Measurements from ENCODE around the gene ZNF526. TPM values are rescaled to one million over a fixed set of nuclear protein-coding genes. Genes with fewer than 3 reads are reported as not detected.

The ZNF526 gene
- polyA plus RNA-seq, 3 donors = 0.96 to 3.4 (median 1.3) TPM

GRCh38 chr19:42274065-42274682 is 54.1 kb downstream of the ZNF526 start:
- Histone ChIP-seq H3K9ac (ENCODE audit: insufficient read depth, low read length, poor library complexity, severe bottlenecking) (no peak overlapping the region), H3K79me2 (ENCODE audit: insufficient read depth, low read length) (peaks cover 89% of the 10 kb centered on the region), H3K27ac (ENCODE audit: low read depth in 1 of 2, low read length in 2 of 2) (no peak overlapping the region), H2AFZ (ENCODE audit: insufficient read depth, low read depth, low read length, poor library complexity, severe bottlenecking) (no peak overlapping the region), H4K20me1 (ENCODE audit: insufficient read depth, low read length) (peaks cover 58% of the 10 kb centered on the region), H3K4me1 (ENCODE audit: control insufficient read depth in 1 of 2, insufficient read depth in 2 of 2, low read length in 2 of 2) (peaks cover 35 to 58% of the 10 kb centered on the region in 2 donors), H3K27me3 (ENCODE audit: control insufficient read depth in 2 of 2, insufficient read depth in 2 of 2, low read length in 2 of 2) (no peaks in the 10 kb centered on the region), H3K4me3 (replicated peaks in 1 of 3; ENCODE audit: low read depth in 2 of 3, low read length in 3 of 3) (no peak overlapping the region), H3K9me3 (replicated peaks in 1 of 2; ENCODE audit: control insufficient read depth in 1 of 2, insufficient read depth in 1 of 2, low read length in 2 of 2) (no peaks in the 10 kb centered on the region), H3K4me2 (replicated peaks; ENCODE audit: extremely low read depth, low read length, poor library complexity, severe bottlenecking) (no peak overlapping the region), H3K36me3 (replicated peaks in 1 of 2; ENCODE audit: control insufficient read depth in 1 of 2, insufficient read depth in 2 of 2, low read length in 2 of 2) (peaks cover 40 to 59% of the 10 kb centered on the region in 2 donors)
- Mint-ChIP-seq H3K36me3 (peaks cover 41 to 62% of the 10 kb centered on the region in 2 donors), H3K27me3 (ENCODE audit: low read depth in 3 of 3) (peaks cover 0 to 6% (median 0%) of the 10 kb centered on the region in 3 donors), H3K9me3 (peaks cover 0 to 2% (median 0%) of the 10 kb centered on the region in 7 donors), H3K27ac (peak overlapping the region in 1 of 7 donors; percentile 54), H3K4me1 (peaks cover 54% of the 10 kb centered on the region), H3K4me3 (no peak overlapping the region)
- TF ChIP-seq CTCF (IDR thresholded peaks at IDR 0.05) = no peak
- intact Hi-C loops (cut with micrococcal nuclease) = no loop called here
- peak in 1 of 3 donors; percentile 6 for DNase-seq
- WGBS (ENCODE audit: insufficient coverage) = 97% methylated on average over 21 of the region's 22 CpGs

- Mint-ChIP-seq H3K27ac (peak overlapping the region in 2 of 7 donors; percentile 10 to 54), H3K9me3 (no peaks in the 10 kb centered on the region), H3K27me3 (ENCODE audit: low read depth in 3 of 3) (peaks cover 0 to 5% (median 0%) of the 10 kb centered on the region in 3 donors), H3K4me3 (no peak overlapping the region), H3K36me3 (peaks cover 41 to 62% of the 10 kb centered on the region in 2 donors), H3K4me1 (peaks cover 53% of the 10 kb centered on the region)
- peaks cover 64% of the 10 kb centered on the region for H4K20me1 ChIP-seq (ENCODE audit: insufficient read depth, low read length)
- H2AFZ ChIP-seq (ENCODE audit: insufficient read depth, low read depth, low read length, poor library complexity, severe bottlenecking) = no peak overlapping the region
- no peaks in the 10 kb centered on the region for H3K9me3 ChIP-seq (replicated peaks in 1 of 2; ENCODE audit: control insufficient read depth in 1 of 2, insufficient read depth in 1 of 2, low read length in 2 of 2)
- H3K79me2 ChIP-seq (ENCODE audit: insufficient read depth, low read length) = peaks cover 88% of the 10 kb centered on the region
- H3K4me1 ChIP-seq (ENCODE audit: control insufficient read depth in 1 of 2, insufficient read depth in 2 of 2, low read length in 2 of 2) = peaks cover 36 to 60% of the 10 kb centered on the region in 2 donors
- H3K4me2 ChIP-seq (replicated peaks; ENCODE audit: extremely low read depth, low read length, poor library complexity, severe bottlenecking) = no peak overlapping the region
- no peak overlapping the region for H3K4me3 ChIP-seq (replicated peaks in 1 of 3; ENCODE audit: low read depth in 2 of 3, low read length in 3 of 3)
- WGBS (ENCODE audit: insufficient coverage) = 100% methylated on average over 4 of the region's 7 CpGs
- H3K27me3 ChIP-seq (ENCODE audit: control insufficient read depth in 2 of 2, insufficient read depth in 2 of 2, low read length in 2 of 2) = no peaks in the 10 kb centered on the region
- H3K36me3 ChIP-seq (replicated peaks in 1 of 2; ENCODE audit: control insufficient read depth in 1 of 2, insufficient read depth in 2 of 2, low read length in 2 of 2) = peaks cover 40 to 59% of the 10 kb centered on the region in 2 donors
- TF ChIP-seq CTCF (IDR thresholded peaks at IDR 0.05) = no peak
- intact Hi-C loops (cut with micrococcal nuclease) = no loop called here
- no peak for DNase-seq
- no peak overlapping the region for H3K27ac ChIP-seq (ENCODE audit: low read depth in 1 of 2, low read length in 2 of 2)
- H3K9ac ChIP-seq (ENCODE audit: insufficient read depth, low read length, poor library complexity, severe bottlenecking) = no peak overlapping the region
These were observed 55.0 kb downstream of the ZNF526 start for GRCh38 chr19:42275103-42275502.
